ENCODE measurements around the gene CHRNA4.

Gene CHRNA4

DNA sequence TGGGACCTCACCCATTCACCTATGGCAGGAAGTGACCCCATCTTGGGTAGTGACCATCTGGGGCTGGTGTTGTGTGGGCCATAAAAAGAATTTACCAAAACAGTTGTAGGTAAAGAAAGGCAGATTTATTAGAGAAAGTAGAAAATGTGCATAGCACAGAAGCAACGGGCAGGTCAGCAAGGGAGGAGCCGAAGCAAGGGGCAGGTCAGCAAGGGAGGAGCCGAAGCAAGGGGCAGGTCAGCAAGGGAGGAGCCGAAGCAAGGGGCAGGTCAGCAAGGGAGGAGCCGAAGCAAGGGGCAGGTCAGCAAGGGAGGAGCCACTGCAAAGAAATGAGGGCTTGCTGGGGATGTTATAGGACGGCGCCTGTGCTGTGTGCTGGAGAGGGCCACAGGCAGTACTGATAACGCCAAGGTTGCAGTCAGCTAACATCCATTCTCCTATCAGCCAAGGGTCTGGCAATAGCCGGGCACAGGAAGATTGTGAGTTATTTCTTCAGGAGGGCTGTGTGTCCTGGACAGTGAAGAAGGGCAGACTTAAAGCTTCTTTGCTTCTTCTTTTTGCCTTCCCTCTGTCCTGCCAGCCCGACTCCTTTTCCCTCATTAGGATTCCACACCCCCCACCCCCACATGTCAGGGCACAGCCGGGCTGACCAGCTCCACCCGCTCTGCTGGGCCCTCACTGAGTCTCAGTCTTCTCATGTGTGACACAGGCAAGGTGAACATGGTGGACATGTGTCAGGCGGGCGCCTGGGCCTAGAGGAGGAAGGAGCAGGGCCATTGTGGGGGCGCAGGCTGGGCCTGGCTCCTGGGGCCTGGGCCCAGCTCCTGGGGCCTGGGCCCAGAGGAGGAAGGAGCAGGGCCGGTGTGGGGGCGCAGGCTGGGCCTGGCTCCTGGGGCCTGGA lies 31.6 kb upstream of the CHRNA4 start:
- POLR2A ChIA-PET, result no interaction called here
- DNase-seq (ENCODE audit: extremely low spot score), result no peak
- TF ChIP-seq FOXM1 (IDR thresholded peaks at IDR 0.05; ENCODE audit: borderline replicate concordance), result no peak
- CTCF ChIA-PET, result interaction anchor here (2.0 kb wide), 1 partner anchor 11 kb away, joined by 5 read pairs; no protein-coding TSS in a partner anchor

DNA sequence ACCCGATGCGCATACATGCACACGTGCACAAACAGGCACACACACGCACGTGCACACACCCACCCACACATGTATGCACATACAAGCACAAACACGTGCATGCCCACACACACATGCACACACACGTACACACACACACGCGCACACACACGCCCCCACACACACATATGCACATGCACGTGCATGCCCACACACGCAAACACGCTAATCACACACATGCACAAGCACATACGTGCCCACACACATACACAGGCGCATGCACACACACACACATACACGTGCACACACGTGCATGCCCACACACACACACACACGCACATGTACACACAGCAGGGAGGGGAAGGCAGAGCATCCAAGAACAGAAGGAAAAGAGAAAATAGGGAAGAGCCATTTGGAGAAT lies 26.8 kb upstream of the CHRNA4 start:
- no peak for DNase-seq (ENCODE audit: extremely low spot score)
- CTCF ChIA-PET, result no interaction called here
- POLR2A ChIA-PET, result no interaction called here
- TF ChIP-seq ARNT (IDR thresholded peaks at IDR 0.05), result no peak
- TF ChIP-seq, protein P1, sequence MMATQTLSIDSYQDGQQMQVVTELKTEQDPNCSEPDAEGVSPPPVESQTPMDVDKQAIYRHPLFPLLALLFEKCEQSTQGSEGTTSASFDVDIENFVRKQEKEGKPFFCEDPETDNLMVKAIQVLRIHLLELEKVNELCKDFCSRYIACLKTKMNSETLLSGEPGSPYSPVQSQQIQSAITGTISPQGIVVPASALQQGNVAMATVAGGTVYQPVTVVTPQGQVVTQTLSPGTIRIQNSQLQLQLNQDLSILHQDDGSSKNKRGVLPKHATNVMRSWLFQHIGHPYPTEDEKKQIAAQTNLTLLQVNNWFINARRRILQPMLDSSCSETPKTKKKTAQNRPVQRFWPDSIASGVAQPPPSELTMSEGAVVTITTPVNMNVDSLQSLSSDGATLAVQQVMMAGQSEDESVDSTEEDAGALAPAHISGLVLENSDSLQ (IDR thresholded peaks at IDR 0.05), result no peak
- TF ChIP-seq SP1 (IDR thresholded peaks at IDR 0.05), result no peak
- TF ChIP-seq FOXK2 (IDR thresholded peaks at IDR 0.05), result no peak
- no peak for TF ChIP-seq ELF4 (IDR thresholded peaks at IDR 0.05)

DNA sequence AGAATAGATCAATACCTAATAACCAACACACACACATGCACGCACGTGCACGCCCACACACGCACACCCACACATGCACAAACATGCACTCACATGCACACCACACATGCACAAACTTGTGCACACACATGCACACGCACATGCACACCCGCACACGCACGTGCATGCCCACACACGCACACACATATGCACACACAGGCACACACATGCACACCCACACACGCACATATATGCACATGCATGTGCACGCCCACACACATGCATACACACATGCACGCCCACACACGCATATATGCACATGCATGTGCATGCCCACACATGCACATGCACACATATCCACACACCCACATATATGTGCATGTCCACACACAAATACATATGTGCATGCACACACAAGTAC lies 26.2 kb upstream of the CHRNA4 start:
- ChIA-PET CTCF (no interaction called here), POLR2A (no interaction called here)
- no peak for TF ChIP-seq FOXM1 (IDR thresholded peaks at IDR 0.05; ENCODE audit: borderline replicate concordance)
- TF ChIP-seq SUZ12 (IDR thresholded peaks at IDR 0.05), result no peak
- no peak for TF ChIP-seq ZNF384 (IDR thresholded peaks at IDR 0.05)
- no peak for TF ChIP-seq FOXA1 (IDR thresholded peaks at IDR 0.05)
- no peak for TF ChIP-seq ARNT (IDR thresholded peaks at IDR 0.05)
- TF ChIP-seq HDGF (IDR thresholded peaks at IDR 0.05; ENCODE audit: borderline replicate concordance), result no peak
- TF ChIP-seq TARDBP (IDR thresholded peaks at IDR 0.05), result no peak
- TF ChIP-seq NFRKB (IDR thresholded peaks at IDR 0.05), result no peak
- no peak for TF ChIP-seq L3MBTL2 (conservative IDR thresholded peaks at IDR 0.05)
- no peak for TF ChIP-seq CTBP1 (IDR thresholded peaks at IDR 0.05; ENCODE audit: borderline replicate concordance)
- no peak for TF ChIP-seq SP1 (IDR thresholded peaks at IDR 0.05)
- TF ChIP-seq BHLHE40 (IDR thresholded peaks at IDR 0.05; ENCODE audit: borderline replicate concordance), result no peak
- TF ChIP-seq, protein P1 (IDR thresholded peaks at IDR 0.05), result no peak
- TF ChIP-seq FOXK2 (IDR thresholded peaks at IDR 0.05), result no peak
- TF ChIP-seq LEF1 (IDR thresholded peaks at IDR 0.05; ENCODE audit: borderline replicate concordance), result no peak
- TF ChIP-seq ELF4 (IDR thresholded peaks at IDR 0.05), result no peak
- DNase-seq (ENCODE audit: extremely low spot score), result no peak

DNA sequence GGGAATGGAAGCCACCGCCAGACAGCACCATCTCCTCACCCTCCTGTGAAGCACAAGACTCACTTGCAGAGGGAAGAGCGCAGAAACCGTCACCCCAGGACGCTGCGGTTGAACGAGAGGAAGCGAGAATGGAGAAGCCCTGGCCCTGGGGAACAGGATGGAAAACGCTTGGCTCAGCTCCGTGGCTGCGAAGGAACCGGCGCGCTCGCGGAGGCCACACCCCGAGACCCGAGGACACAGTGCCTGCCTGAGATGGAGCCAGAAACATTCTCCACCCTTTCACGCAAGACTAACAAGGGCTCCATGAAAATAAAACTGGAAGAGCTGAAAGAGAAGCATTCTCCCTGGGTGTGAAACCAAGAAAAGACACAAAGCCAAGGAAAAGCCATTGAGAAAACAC lies 25.3 kb upstream of the CHRNA4 start:
- TF ChIP-seq CTBP1 (IDR thresholded peaks at IDR 0.05; ENCODE audit: borderline replicate concordance) (no peak), FOXM1 (IDR thresholded peaks at IDR 0.05; ENCODE audit: borderline replicate concordance) (no peak), NFRKB (IDR thresholded peaks at IDR 0.05) (no peak), ARNT (IDR thresholded peaks at IDR 0.05) (no peak), ZNF384 (IDR thresholded peaks at IDR 0.05) (no peak), SUZ12 (IDR thresholded peaks at IDR 0.05) (no peak), FOXK2 (IDR thresholded peaks at IDR 0.05) (no peak), L3MBTL2 (conservative IDR thresholded peaks at IDR 0.05) (no peak), HDGF (IDR thresholded peaks at IDR 0.05; ENCODE audit: borderline replicate concordance) (no peak), ELF4 (IDR thresholded peaks at IDR 0.05) (no peak), FOXA1 (IDR thresholded peaks at IDR 0.05) (no peak), BHLHE40 (IDR thresholded peaks at IDR 0.05; ENCODE audit: borderline replicate concordance) (no peak), TARDBP (IDR thresholded peaks at IDR 0.05) (no peak), LEF1 (IDR thresholded peaks at IDR 0.05; ENCODE audit: borderline replicate concordance) (no peak), SP1 (IDR thresholded peaks at IDR 0.05) (no peak)
- TF ChIP-seq, protein P1 (IDR thresholded peaks at IDR 0.05), result no peak
- ChIA-PET POLR2A (no interaction called here), CTCF (no interaction called here)
- no peak for DNase-seq (ENCODE audit: extremely low spot score)

DNA sequence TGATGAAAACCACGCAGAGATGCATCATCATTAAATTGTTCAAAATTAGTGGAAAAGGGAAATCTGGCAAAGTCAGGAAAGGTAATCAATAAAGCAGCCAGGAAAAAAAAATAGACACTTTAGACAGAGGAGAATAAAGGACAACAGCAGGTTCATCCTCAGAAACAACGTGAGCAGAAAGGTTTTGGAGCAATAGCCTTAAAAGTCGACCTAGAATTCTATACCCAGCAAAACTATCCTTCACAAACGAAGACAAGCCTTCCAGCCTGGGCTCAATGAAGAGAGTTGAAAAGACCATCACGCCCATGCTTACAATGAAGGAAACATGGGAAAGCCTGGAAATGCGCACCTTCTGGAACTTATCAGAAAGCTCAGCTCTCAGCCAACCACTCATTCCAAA lies 24.7 kb upstream of the CHRNA4 start:
- TF ChIP-seq SUZ12 (IDR thresholded peaks at IDR 0.05), result no peak
- no peak for TF ChIP-seq FOXM1 (IDR thresholded peaks at IDR 0.05; ENCODE audit: borderline replicate concordance)
- TF ChIP-seq NFRKB (IDR thresholded peaks at IDR 0.05), result no peak
- no peak for TF ChIP-seq HDGF (IDR thresholded peaks at IDR 0.05; ENCODE audit: borderline replicate concordance)
- TF ChIP-seq FOXA1 (IDR thresholded peaks at IDR 0.05), result no peak
- TF ChIP-seq, protein P1 (IDR thresholded peaks at IDR 0.05), result no peak
- TF ChIP-seq CTBP1 (IDR thresholded peaks at IDR 0.05; ENCODE audit: borderline replicate concordance), result no peak
- TF ChIP-seq ARNT (IDR thresholded peaks at IDR 0.05), result no peak
- TF ChIP-seq L3MBTL2 (conservative IDR thresholded peaks at IDR 0.05), result no peak
- no peak for TF ChIP-seq LEF1 (IDR thresholded peaks at IDR 0.05; ENCODE audit: borderline replicate concordance)
- no peak for TF ChIP-seq FOXK2 (IDR thresholded peaks at IDR 0.05)
- no peak for TF ChIP-seq BHLHE40 (IDR thresholded peaks at IDR 0.05; ENCODE audit: borderline replicate concordance)
- TF ChIP-seq SP1 (IDR thresholded peaks at IDR 0.05), result no peak
- TF ChIP-seq TARDBP (IDR thresholded peaks at IDR 0.05), result no peak
- no peak for TF ChIP-seq ELF4 (IDR thresholded peaks at IDR 0.05)
- TF ChIP-seq ZNF384 (IDR thresholded peaks at IDR 0.05), result no peak
- no peak for DNase-seq (ENCODE audit: extremely low spot score)
- ChIA-PET CTCF (no interaction called here), POLR2A (no interaction called here)
